HG03442 (cell line): Measurements from ENCODE around the gene NDUFA13.
A peak's percentile ranks its signal among the peaks of the same experiment; 100 is the strongest.

Experiments
- ATAC-seq: cut with Tn5 transposase; IDR thresholded peaks from one replicate; pipeline ENCODE4 v1.9.1; 2021; ENCODE audit warnings: mild to moderate bottlenecking, moderate library complexity; ENCODE audit not compliant: unreplicated experiment

The NDUFA13 gene

GRCh38 chr19:19531951-19532805, 16.2 kb downstream of the NDUFA13 start:
- ATAC-seq = no peak

- no peak for ATAC-seq
These were observed 17.0 kb downstream of the NDUFA13 start for GRCh38 chr19:19532806-19533701.

GRCh38 chr19:19533841-19534240, 17.8 kb downstream of the NDUFA13 start:
- no peak for ATAC-seq

GRCh38 chr19:19534556-19535265, 18.7 kb downstream of the NDUFA13 start:
- ATAC-seq = no peak

- ATAC-seq = no peak
These were observed 19.5 kb downstream of the NDUFA13 start for GRCh38 chr19:19535311-19536191.

GRCh38 chr19:19537075-19538048, 21.3 kb downstream of the NDUFA13 start:
- ATAC-seq = no peak

- ATAC-seq = no peak
These were observed 22.2 kb downstream of the NDUFA13 start, which contains the start of gene CILP2 for GRCh38 chr19:19538061-19538784. Gene CILP2 (plus strand): TSS chr19:19538265. CDS start chr19:19538350, 85 bp downstream.

GRCh38 chr19:19538785-19539166, 22.8 kb downstream of the NDUFA13 start:
- ATAC-seq = no peak

GRCh38 chr19:19539698-19540063, 23.7 kb downstream of the NDUFA13 start:
- no peak for ATAC-seq

GRCh38 chr19:19540064-19540714, 24.2 kb downstream of the NDUFA13 start:
- no peak for ATAC-seq

- ATAC-seq = peak; percentile 57
These were observed 24.9 kb downstream of the NDUFA13 start for GRCh38 chr19:19540715-19541515.

GRCh38 chr19:19541616-19542015, 25.6 kb downstream of the NDUFA13 start:
- ATAC-seq = no peak

GRCh38 chr19:19542507-19542906, 26.5 kb downstream of the NDUFA13 start:
- no peak for ATAC-seq

- no peak for ATAC-seq
These were observed 27.1 kb downstream of the NDUFA13 start for GRCh38 chr19:19543101-19543500.

GRCh38 chr19:19543640-19544039, 27.6 kb downstream of the NDUFA13 start:
- no peak for ATAC-seq

GRCh38 chr19:19544257-19544953, 28.4 kb downstream of the NDUFA13 start:
- ATAC-seq = no peak
